ENCODE measurements around the gene TCEA3.
"Not testable (repeated sequence)": the region's sequence is repeated elsewhere in the genome, so short reads cannot be mapped to it uniquely, and the experiment has no call there.

The TCEA3 gene

DNA sequence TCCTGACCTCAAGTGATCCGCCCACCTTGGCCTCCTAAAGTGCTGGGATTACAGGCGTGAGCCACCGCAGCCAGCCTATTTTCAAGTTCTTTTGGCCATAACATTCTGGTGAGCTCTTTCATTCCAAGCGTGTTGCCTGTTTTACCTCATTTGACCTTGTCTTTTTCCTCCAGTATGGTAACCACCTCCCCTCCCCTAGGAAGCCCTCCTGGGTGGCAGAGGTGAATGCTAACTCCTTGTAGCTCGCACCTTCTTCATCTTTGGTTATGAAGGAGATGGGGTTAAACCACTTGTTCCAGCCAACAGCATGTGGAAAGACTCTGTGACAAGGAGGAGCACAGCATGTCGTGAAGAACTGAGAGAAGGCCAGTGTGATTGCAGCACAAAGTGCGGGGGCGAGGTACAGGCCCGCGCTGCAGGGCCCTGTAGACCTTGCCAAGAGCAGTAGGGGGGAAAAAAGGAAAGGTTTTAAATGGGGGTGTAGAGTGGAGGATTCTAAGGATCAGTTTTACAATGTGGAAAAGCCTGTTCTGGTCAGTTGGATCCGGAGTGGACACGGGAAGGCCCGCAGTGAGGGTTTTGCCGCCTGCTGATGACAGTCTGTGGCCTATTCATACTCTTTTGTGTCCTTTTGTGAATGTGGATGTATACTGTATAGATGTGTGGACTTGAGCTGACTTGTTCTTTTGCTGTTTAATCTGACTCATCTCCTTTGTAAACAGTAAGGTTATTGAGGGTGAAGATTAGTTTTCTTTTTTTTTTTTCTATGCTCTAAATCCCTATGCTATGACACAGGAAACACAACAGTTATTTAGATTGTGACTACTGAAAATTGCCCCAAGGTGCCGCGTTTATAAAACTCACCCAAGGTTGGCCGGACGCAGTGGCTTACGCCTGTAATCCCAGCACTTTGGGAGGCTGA is 47.4 kb downstream of the TCEA3 start:
- DNase-seq (ENCODE audit: low read depth in 1 of 2, low spot score in 1 of 2): no peak
- TF ChIP-seq REST (IDR thresholded peaks at IDR 0.05; ENCODE audit: insufficient replicate concordance, low read depth): no peak
- TF ChIP-seq SPI1 (IDR thresholded peaks at IDR 0.05; ENCODE audit: borderline replicate concordance, low read depth): no peak
- no peak for TF ChIP-seq GABPA (IDR thresholded peaks at IDR 0.05; ENCODE audit: low read depth)
- no peak for TF ChIP-seq CTCF (IDR thresholded peaks at IDR 0.05; ENCODE audit: insufficient read depth, low read length)
- TF ChIP-seq POLR2AphosphoS5 (IDR thresholded peaks at IDR 0.05; ENCODE audit: low read depth): no peak
- Histone ChIP-seq H3K27ac (replicated peaks) (no peak overlapping the region), H3K27me3 (ENCODE audit: insufficient read depth, poor library complexity, severe bottlenecking) (no peaks in the 10 kb centered on the region), H3K4me3 (replicated peaks; ENCODE audit: insufficient read depth, low read length) (no peak overlapping the region)

DNA sequence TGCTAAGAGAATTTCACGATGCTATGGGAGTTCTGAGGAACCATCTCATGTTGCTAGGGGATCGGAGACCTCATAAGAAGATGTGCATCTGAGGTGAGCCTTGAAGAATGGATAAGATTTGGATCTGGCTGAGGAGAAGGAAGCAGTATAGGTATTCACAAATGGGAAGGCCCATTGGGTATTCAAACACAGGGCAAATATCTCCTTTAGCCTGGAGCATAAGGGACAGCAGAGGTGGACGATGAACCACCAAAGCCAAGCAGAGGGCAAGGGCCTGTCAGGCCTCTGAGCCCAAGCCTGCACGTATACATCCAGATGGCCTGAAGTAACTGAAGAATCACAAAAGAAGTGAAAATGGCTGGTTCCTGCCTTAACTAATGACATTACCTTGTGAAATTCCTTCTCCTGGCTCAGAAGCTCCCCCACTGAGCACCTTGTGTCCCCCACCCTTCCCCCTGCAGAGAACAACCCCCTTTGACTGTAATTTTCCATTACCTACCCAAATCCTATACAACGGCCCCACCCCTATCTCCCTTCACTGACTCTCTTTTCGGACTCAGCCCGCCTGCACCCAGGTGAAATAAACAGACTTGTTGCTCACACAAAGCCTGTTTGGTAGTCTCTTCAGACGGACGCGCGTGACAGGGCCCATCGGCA is 50.3 kb downstream of the TCEA3 start:
- not testable (repeated sequence) for H3K27me3 ChIP-seq (ENCODE audit: insufficient read depth, poor library complexity, severe bottlenecking); H3K27ac ChIP-seq (replicated peaks); DNase-seq (ENCODE audit: low read depth in 1 of 2, low spot score in 1 of 2); H3K4me3 ChIP-seq (replicated peaks; ENCODE audit: insufficient read depth, low read length)

- no peak for TF ChIP-seq CTCF (IDR thresholded peaks at IDR 0.05; ENCODE audit: insufficient read depth, low read length)
- TF ChIP-seq GABPA (IDR thresholded peaks at IDR 0.05; ENCODE audit: low read depth): no peak
- TF ChIP-seq POLR2AphosphoS5 (IDR thresholded peaks at IDR 0.05; ENCODE audit: low read depth): no peak
- no peak for TF ChIP-seq SPI1 (IDR thresholded peaks at IDR 0.05; ENCODE audit: borderline replicate concordance, low read depth)
- no peak for TF ChIP-seq REST (IDR thresholded peaks at IDR 0.05; ENCODE audit: insufficient replicate concordance, low read depth)
- no peak overlapping the region for H3K4me3 ChIP-seq (replicated peaks; ENCODE audit: insufficient read depth, low read length)
- no peaks in the 10 kb centered on the region for H3K27me3 ChIP-seq (ENCODE audit: insufficient read depth, poor library complexity, severe bottlenecking)
- H3K27ac ChIP-seq (replicated peaks): no peak overlapping the region
- DNase-seq (ENCODE audit: low read depth in 1 of 2, low spot score in 1 of 2): no peak
These were observed 52.3 kb downstream of the TCEA3 start for GRCh38 chr1:23371987-23372880.

Data from HL-60 (cell line).